SK-N-SH (cell line): ENCODE results near the gene MRPL43. TPM values are rescaled to one million over a fixed set of nuclear protein-coding genes. Genes with fewer than 3 reads are reported as not detected.

Source experiments
- CTCF ChIA-PET: fragments of 300-600, 350-600 bp; formaldehyde crosslinking; extraction: SDS; loops from one replicate; lab custom pipeline; 2021; lab: Yijun Ruan, JAX
- POLR2A ChIA-PET: fragments of 350-600 bp; sonication (Branson Sonifier 250); formaldehyde crosslinking; extraction: SDS; loops from one replicate; lab custom pipeline; 2020; ENCODE audit warnings: antibody characterized with exemption, inconsistent platforms; lab: Yijun Ruan, JAX
- DNase-seq: peaks from one replicate; pipeline ENCODE4 v3.0.0; 2012
- H2AFZ ChIP-seq: fragments of 200-600 bp; sonication (generic); 2 replicates; pipeline ENCODE4 v1.8.1; 2016; ENCODE audit warnings: antibody characterized with exemption, mild to moderate bottlenecking, low read depth
- H3F3A ChIP-seq: fragments of 200-600 bp; sonication (generic); replicated peaks from 2 replicates; pipeline ENCODE3; 2016; ENCODE audit warnings: antibody characterized with exemption, mild to moderate bottlenecking; ENCODE audit not compliant: insufficient read depth
- H3K27ac ChIP-seq, 2 experiments: fragments of 200-500 bp in 1 of 2; fragments of 200-600 bp in 1 of 2; sonication (Bioruptor generic) in 1 of 2; sonication (generic), shearing (Covaris generic) in 1 of 2; 2 replicates each; pipeline versions ENCODE4 v1.5.1 to v1.6.1; 2014 to 2016; ENCODE audit warnings: low read depth in 2 of 2, inconsistent platforms in 1 of 2, low read length in 1 of 2, mild to moderate bottlenecking in 1 of 2, mixed read lengths in 1 of 2
- H3K27me3 ChIP-seq: fragments of 200-600 bp; sonication (generic), shearing (Covaris generic); 2 replicates; pipeline ENCODE4 v1.6.1; 2016; ENCODE audit warnings: mixed run types; ENCODE audit not compliant: insufficient read depth
- H3K36me3 ChIP-seq, 2 experiments: fragments of 200-500 bp in 1 of 2; fragments of 200-600 bp in 1 of 2; sonication (Bioruptor generic) in 1 of 2; sonication (generic) in 1 of 2; replicated peaks in 1 of 2; 2 replicates each; pipeline versions ENCODE3 to v1.5.1; 2014 to 2016; ENCODE audit warnings: low read length in 1 of 2, mild to moderate bottlenecking in 1 of 2; ENCODE audit not compliant: insufficient read depth in 2 of 2, control insufficient read depth in 1 of 2
- H3K4me1 ChIP-seq, 2 experiments: fragments of 200-500 bp in 1 of 2; fragments of 200-600 bp in 1 of 2; sonication (Bioruptor generic) in 1 of 2; sonication (generic), shearing (Covaris generic) in 1 of 2; 2 replicates each; pipeline versions ENCODE4 v1.5.1 to v1.6.1; 2014 to 2016; ENCODE audit warnings: low read depth in 1 of 2, low read length in 1 of 2, mixed run types in 1 of 2; ENCODE audit not compliant: insufficient read depth in 2 of 2, control insufficient read depth in 1 of 2
- H3K4me2 ChIP-seq: fragments of 200-600 bp; sonication (generic), shearing (Covaris generic); 2 replicates; pipeline ENCODE4 v1.6.1; 2017; ENCODE audit warnings: mixed run types
- H3K4me3 ChIP-seq, 2 experiments: fragments of 200-500 bp in 1 of 2; fragments of 200-600 bp in 1 of 2; sonication (Bioruptor generic) in 1 of 2; sonication (generic), shearing (Covaris generic) in 1 of 2; 2 replicates each; pipeline versions ENCODE4 v1.5.1 to v1.8.1; 2014 to 2016; ENCODE audit warnings: low read depth in 2 of 2, inconsistent platforms in 1 of 2, low read length in 1 of 2, mild to moderate bottlenecking in 1 of 2, mixed read lengths in 1 of 2, moderate library complexity in 1 of 2
- H3K79me2 ChIP-seq: fragments of 200-600 bp; sonication (generic); 2 replicates; pipeline ENCODE4 v1.8.1; 2017; ENCODE audit warnings: mild to moderate bottlenecking; ENCODE audit not compliant: insufficient read depth
- H3K9ac ChIP-seq: fragments of 200-600 bp; sonication (generic); 2 replicates; pipeline ENCODE4 v1.6.1; 2017; ENCODE audit warnings: mixed run types
- H3K9me2 ChIP-seq: fragments of 200-600 bp; sonication (generic); 2 replicates; pipeline ENCODE4 v1.6.1; 2017; ENCODE audit warnings: mixed run types
- H3K9me3 ChIP-seq: fragments of 200-600 bp; sonication (generic); 2 replicates; pipeline ENCODE4 v1.6.1; 2017; ENCODE audit warnings: mixed run types, mild to moderate bottlenecking, moderate library complexity
- H4K20me1 ChIP-seq: fragments of 200-600 bp; sonication (generic); 2 replicates; pipeline ENCODE4 v1.6.1; 2017; ENCODE audit warnings: mild to moderate bottlenecking, mixed run types; ENCODE audit not compliant: insufficient read depth
- CHD2 ChIP-seq: fragments of 150-350 bp; IDR thresholded peaks from 2 replicates; pipeline ENCODE4 v1.6.1; 2018; ENCODE audit warnings: low read length; ENCODE audit not compliant: partially characterized antibody
- EZH2phosphoT487 ChIP-seq: fragments of 200-600 bp; sonication (generic); IDR thresholded peaks from 2 replicates; pipeline ENCODE4 v1.6.1; 2017; ENCODE audit warnings: low read depth, mixed run types, mild to moderate bottlenecking, antibody characterized with exemption, moderate library complexity, borderline replicate concordance
- FOXM1 ChIP-seq: IDR thresholded peaks from 2 replicates; pipeline ENCODE4 v1.4.0; 2012; ENCODE audit warnings: low read depth, mild to moderate bottlenecking
- GABPA ChIP-seq: IDR thresholded peaks from 2 replicates; pipeline ENCODE4 v1.4.0; 2012; ENCODE audit warnings: low read depth, mild to moderate bottlenecking
- GATA2 ChIP-seq: sonication (generic); formaldehyde crosslinking; IDR thresholded peaks from 2 replicates; pipeline ENCODE4 v1.5.0; 2020; ENCODE audit warnings: mild to moderate bottlenecking, missing genetic modification reagents
- MEF2A ChIP-seq: IDR thresholded peaks from 2 replicates; pipeline ENCODE4 v1.4.0; 2012; ENCODE audit warnings: low read depth, borderline replicate concordance
- MXI1 ChIP-seq: IDR thresholded peaks from 2 replicates; pipeline ENCODE4 v1.6.1; 2012; ENCODE audit warnings: mild to moderate bottlenecking, low read depth, low read length, improper control_type of control experiment
- NRF1 ChIP-seq: IDR thresholded peaks from 2 replicates; pipeline ENCODE4 v1.6.1; 2012; ENCODE audit warnings: low read depth, mild to moderate bottlenecking, low read length
- PBX3 ChIP-seq: IDR thresholded peaks from 2 replicates; pipeline ENCODE4; 2012
- POLR2AphosphoS5 ChIP-seq: IDR thresholded peaks from 2 replicates; pipeline ENCODE4 v1.6.1; 2012; ENCODE audit warnings: low read depth, low read length
- RAD21 ChIP-seq: IDR thresholded peaks from 2 replicates; pipeline ENCODE4 v1.6.1; 2012; ENCODE audit warnings: mild to moderate bottlenecking, low read length
- RCOR1 ChIP-seq: fragments of 150-350 bp; IDR thresholded peaks from 2 replicates; pipeline ENCODE4 v1.6.1; 2017; ENCODE audit warnings: antibody characterized with exemption, low read length
- RFX5 ChIP-seq: IDR thresholded peaks from 2 replicates; pipeline ENCODE4 v1.6.1; 2012; ENCODE audit warnings: mild to moderate bottlenecking, improper control_type of control experiment, low read length
- SIN3A ChIP-seq: IDR thresholded peaks from 2 replicates; pipeline ENCODE4 v1.6.1; 2012; ENCODE audit warnings: low read depth, mild to moderate bottlenecking, low read length, moderate library complexity, borderline replicate concordance
- SMC3 ChIP-seq: IDR thresholded peaks from 2 replicates; pipeline ENCODE4 v1.6.1; 2012; ENCODE audit warnings: low read depth, low read length, improper control_type of control experiment
- TCF12 ChIP-seq: IDR thresholded peaks from 2 replicates; pipeline ENCODE4 v1.4.0; 2012
- ZBTB33 ChIP-seq: IDR thresholded peaks from 2 replicates; pipeline ENCODE4 v1.4.0; 2012; ENCODE audit warnings: low read depth, borderline replicate concordance
- WGBS: methylation state at CpG from one replicate; pipeline ENCODE4 v1.1.6; 2017; ENCODE audit warnings: low lambda C conversion rate; 5-methylcytosine and 5-hydroxymethylcytosine counted together
- polyA plus RNA-seq, 3 experiments: library from polyadenylated mRNA; depleted of rRNA; stranded (reverse); fragments of >200 nt; gene quantifications; 2 replicates each; pipeline ENCODE4 v1.2.3, GENCODE V29; 2012
- TF ChIP-seq, protein P1 (sequence below): fragments of 150-350 bp; IDR thresholded peaks from 2 replicates; pipeline ENCODE4 v1.6.1; 2016; ENCODE audit warnings: mild to moderate bottlenecking, low read depth, low read length
- TF ChIP-seq, protein P2 (sequence below): fragments of 200-600 bp; sonication (generic); IDR thresholded peaks from 2 replicates; pipeline ENCODE4 v1.6.1; 2017; ENCODE audit warnings: antibody characterized with exemption, mild to moderate bottlenecking, moderate library complexity

MRPL43 gene
- polyA plus RNA-seq, 1 of the 3 experiments (the other 2 are of a cell fraction), result 208 TPM

DNA sequence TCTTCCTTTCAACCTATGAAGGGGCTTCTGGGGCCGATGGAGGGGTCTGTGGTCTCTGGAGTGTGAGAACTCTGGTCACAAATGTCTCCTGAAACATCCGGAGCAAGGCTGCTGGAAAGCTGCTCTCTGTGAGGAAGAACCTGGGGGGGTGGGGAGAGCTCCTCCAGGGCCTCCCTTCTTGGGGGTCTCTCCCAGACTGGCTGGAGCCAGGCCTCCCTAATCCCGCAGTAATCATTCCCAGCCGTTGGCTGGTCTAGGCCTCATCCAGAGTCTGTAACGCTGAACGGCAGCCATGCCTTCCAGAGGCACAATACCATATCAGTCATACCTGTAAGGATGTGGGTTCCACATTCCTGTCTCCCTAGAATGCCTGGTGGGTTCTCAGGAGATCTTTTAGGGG lies 7.9 kb upstream of the MRPL43 start:
- H3K9ac ChIP-seq, result no peak overlapping the region
- ChIA-PET CTCF (interaction anchor here (1.2 to 24.5 kb wide), 4 partner anchors 14 to 253 kb away, joined by 3 to 443 read pairs (median 68); no protein-coding TSS in a partner anchor), POLR2A (interaction anchor here (0.6 to 1.6 kb wide), 2 partner anchors 14 to 152 kb away, joined by 3 read pairs; no protein-coding TSS in a partner anchor)
- peaks cover 27% of the 10 kb centered on the region for H3K79me2 ChIP-seq
- H3K36me3 ChIP-seq, result peaks cover 16 to 34% of the 10 kb centered on the region in 2 experiments
- H3K4me1 ChIP-seq, result peaks cover 9 to 22% of the 10 kb centered on the region in 2 experiments; a peak in 3 of 4 replicates
- H3K9me3 ChIP-seq, result no peaks in the 10 kb centered on the region
- H2AFZ ChIP-seq, result no peak overlapping the region
- no peak overlapping the region for H3K4me3 ChIP-seq
- WGBS, result 55% methylated on average over 5 of the region's 6 CpGs
- H3K27me3 ChIP-seq, result no peaks in the 10 kb centered on the region
- no peak overlapping the region for H3K4me2 ChIP-seq
- TF ChIP-seq PBX3, result 0 out of 2 replicates have a peak, but pooled peaks have one; percentile 4
- no peak for TF ChIP-seq EZH2phosphoT487
- TF ChIP-seq GABPA, result no peak
- TF ChIP-seq, protein P1, sequence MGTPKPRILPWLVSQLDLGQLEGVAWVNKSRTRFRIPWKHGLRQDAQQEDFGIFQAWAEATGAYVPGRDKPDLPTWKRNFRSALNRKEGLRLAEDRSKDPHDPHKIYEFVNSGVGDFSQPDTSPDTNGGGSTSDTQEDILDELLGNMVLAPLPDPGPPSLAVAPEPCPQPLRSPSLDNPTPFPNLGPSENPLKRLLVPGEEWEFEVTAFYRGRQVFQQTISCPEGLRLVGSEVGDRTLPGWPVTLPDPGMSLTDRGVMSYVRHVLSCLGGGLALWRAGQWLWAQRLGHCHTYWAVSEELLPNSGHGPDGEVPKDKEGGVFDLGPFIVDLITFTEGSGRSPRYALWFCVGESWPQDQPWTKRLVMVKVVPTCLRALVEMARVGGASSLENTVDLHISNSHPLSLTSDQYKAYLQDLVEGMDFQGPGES, result no peak
- TF ChIP-seq RFX5, result no peak
- TF ChIP-seq GATA2 (CRISPR knock-in tag), result no peak
- TF ChIP-seq CHD2, result no peak
- no peaks in the 10 kb centered on the region for H3K9me2 ChIP-seq
- H4K20me1 ChIP-seq, result 0 out of 2 replicates have a peak, but pooled peaks cover 4% of the 10 kb centered on the region
- DNase-seq, result no peak
- peaks cover 32% of the 10 kb centered on the region for H3F3A ChIP-seq
- H3K27ac ChIP-seq, result no peak overlapping the region; a peak in 1 of 4 replicates

- H3K4me3 ChIP-seq, result no peak overlapping the region
- H3K4me1 ChIP-seq, result peaks cover 10 to 31% of the 10 kb centered on the region in 2 experiments
- peaks cover 31% of the 10 kb centered on the region for H3K79me2 ChIP-seq
- peaks cover 22 to 44% of the 10 kb centered on the region in 2 experiments for H3K36me3 ChIP-seq
- peak overlapping the region in 1 of 2 experiments; percentile 28; a peak in 1 of 4 replicates for H3K27ac ChIP-seq
- TF ChIP-seq FOXM1, result no peak
- no peak for TF ChIP-seq GABPA
- TF ChIP-seq MEF2A, result no peak
- TF ChIP-seq RCOR1, result no peak
- TF ChIP-seq ZBTB33, result no peak
- TF ChIP-seq CHD2, result no peak
- peak; percentile 78 for TF ChIP-seq SMC3
- no peak for TF ChIP-seq NRF1
- TF ChIP-seq MXI1, result no peak
- TF ChIP-seq, protein P2, sequence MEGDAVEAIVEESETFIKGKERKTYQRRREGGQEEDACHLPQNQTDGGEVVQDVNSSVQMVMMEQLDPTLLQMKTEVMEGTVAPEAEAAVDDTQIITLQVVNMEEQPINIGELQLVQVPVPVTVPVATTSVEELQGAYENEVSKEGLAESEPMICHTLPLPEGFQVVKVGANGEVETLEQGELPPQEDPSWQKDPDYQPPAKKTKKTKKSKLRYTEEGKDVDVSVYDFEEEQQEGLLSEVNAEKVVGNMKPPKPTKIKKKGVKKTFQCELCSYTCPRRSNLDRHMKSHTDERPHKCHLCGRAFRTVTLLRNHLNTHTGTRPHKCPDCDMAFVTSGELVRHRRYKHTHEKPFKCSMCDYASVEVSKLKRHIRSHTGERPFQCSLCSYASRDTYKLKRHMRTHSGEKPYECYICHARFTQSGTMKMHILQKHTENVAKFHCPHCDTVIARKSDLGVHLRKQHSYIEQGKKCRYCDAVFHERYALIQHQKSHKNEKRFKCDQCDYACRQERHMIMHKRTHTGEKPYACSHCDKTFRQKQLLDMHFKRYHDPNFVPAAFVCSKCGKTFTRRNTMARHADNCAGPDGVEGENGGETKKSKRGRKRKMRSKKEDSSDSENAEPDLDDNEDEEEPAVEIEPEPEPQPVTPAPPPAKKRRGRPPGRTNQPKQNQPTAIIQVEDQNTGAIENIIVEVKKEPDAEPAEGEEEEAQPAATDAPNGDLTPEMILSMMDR, result peak; percentile 77
- TF ChIP-seq SIN3A, result 0 out of 2 replicates have a peak, but pooled peaks have one; percentile 21
- TF ChIP-seq TCF12, result no peak
- TF ChIP-seq RAD21, result peak; percentile 77
- TF ChIP-seq POLR2AphosphoS5, result peak; percentile 11; the same call in 1 of the 2 replicates
- TF ChIP-seq, all 33 proteins: peak for 5
- Histone ChIP-seq H2AFZ (no peak overlapping the region), H3K9ac (no peak overlapping the region), H3F3A (peaks cover 32% of the 10 kb centered on the region), H4K20me1 (0 out of 2 replicates have a peak, but pooled peaks cover 4% of the 10 kb centered on the region), H3K9me3 (no peaks in the 10 kb centered on the region), H3K27me3 (no peaks in the 10 kb centered on the region), H3K4me2 (no peak overlapping the region), H3K9me2 (no peaks in the 10 kb centered on the region)
- POLR2A ChIA-PET, result interaction anchor here (1.6 kb wide), 1 partner anchor 15 kb away, joined by 3 read pairs; no protein-coding TSS in a partner anchor
- WGBS, result 62% methylated on average over 10 of the region's 10 CpGs
- CTCF ChIA-PET, result interaction anchor here (0.6 to 24.5 kb wide), 24 partner anchors 9 to 1468 kb away, joined by 3 to 443 read pairs (median 4); partner anchors contain the start of gene SEMA4G
- peak; percentile 70 for DNase-seq
Observed at GRCh38 chr10:100993986-100994708, 6.8 kb upstream of the MRPL43 start.
